ENCODE results near the gene MAP3K15. TPM values are rescaled to one million over a fixed set of nuclear protein-coding genes. Genes with fewer than 3 reads are reported as not detected.
A peak's percentile ranks its signal among the peaks of the same experiment; 100 is the strongest.

Gene MAP3K15
- total RNA-seq, 1 experiment from 2014 or later, result not detected

- Histone ChIP-seq H3K4me2 (no peak overlapping the region), H3K9me3 (ENCODE audit: insufficient read depth, low read depth) (no peaks in the 10 kb centered on the region), H3K4me1 (replicated peaks; ENCODE audit: insufficient read depth) (no peaks in the 10 kb centered on the region), H3K36me3 (ENCODE audit: low read depth) (no peaks in the 10 kb centered on the region), H3K4me3 (no peak overlapping the region), H3K27me3 (ENCODE audit: insufficient read depth, low read depth) (0 out of 2 replicates have a peak, but pooled peaks cover 4% of the 10 kb centered on the region), H3K27ac (no peak overlapping the region), H3K9me2 (ENCODE audit: insufficient read depth) (no peaks in the 10 kb centered on the region), H3F3A (ENCODE audit: insufficient read depth, low read depth) (no peaks in the 10 kb centered on the region), H3K79me2 (ENCODE audit: low read depth) (no peaks in the 10 kb centered on the region), H4K20me1 (ENCODE audit: insufficient read depth) (no peaks in the 10 kb centered on the region), H2AFZ (no peak overlapping the region)
- ChIA-PET POLR2A (ENCODE audit: unreplicated experiment) (no interaction called here), CTCF (no interaction called here)
- DNase-seq, result no peak
- intact Hi-C loops (cut with micrococcal nuclease; ENCODE audit: unreplicated experiment), result no loop called here
- no TSS peak for BruUV-seq (replicated peaks)
- TF ChIP-seq CTCF (conservative IDR thresholded peaks at IDR 0.05), result no peak
- no peak for TF ChIP-seq EZH2 (IDR thresholded peaks at IDR 0.05; ENCODE audit: low read depth)
Measured at GRCh38 chrX:19386679-19387078, 128.6 kb downstream of the MAP3K15 start.

GRCh38 chrX:19382555-19383145 is 132.7 kb downstream of the MAP3K15 start:
- H3K4me3 ChIP-seq, result no peak overlapping the region
- H4K20me1 ChIP-seq (ENCODE audit: insufficient read depth), result no peaks in the 10 kb centered on the region
- H3K4me1 ChIP-seq (replicated peaks; ENCODE audit: insufficient read depth), result no peaks in the 10 kb centered on the region
- H3K79me2 ChIP-seq (ENCODE audit: low read depth), result no peaks in the 10 kb centered on the region
- no peaks in the 10 kb centered on the region for H3F3A ChIP-seq (ENCODE audit: insufficient read depth, low read depth)
- no peaks in the 10 kb centered on the region for H3K9me2 ChIP-seq (ENCODE audit: insufficient read depth)
- peak; percentile 69 for TF ChIP-seq CTCF (conservative IDR thresholded peaks at IDR 0.05)
- TF ChIP-seq EZH2 (IDR thresholded peaks at IDR 0.05; ENCODE audit: low read depth), result no peak
- H3K36me3 ChIP-seq (ENCODE audit: low read depth), result no peaks in the 10 kb centered on the region
- 0 out of 2 replicates have a peak, but pooled peaks cover 4% of the 10 kb centered on the region for H3K27me3 ChIP-seq (ENCODE audit: insufficient read depth, low read depth)
- no peaks in the 10 kb centered on the region for H3K9me3 ChIP-seq (ENCODE audit: insufficient read depth, low read depth)
- DNase-seq, result peak; percentile 27 to 40
- no TSS peak for BruUV-seq (replicated peaks)
- no peak overlapping the region for H2AFZ ChIP-seq
- ChIA-PET POLR2A (ENCODE audit: unreplicated experiment) (no interaction called here), CTCF (interaction anchor here (1.0 to 1.5 kb wide), 2 partner anchors 20 to 153 kb away, joined by 3 to 4 read pairs; no protein-coding TSS in a partner anchor)
- H3K4me2 ChIP-seq, result peak overlapping the region; percentile 28; the same call in 1 of the 2 replicates
- H3K27ac ChIP-seq, result no peak overlapping the region
- intact Hi-C loops (cut with micrococcal nuclease; ENCODE audit: unreplicated experiment), result no loop called here

- H3K27me3 ChIP-seq (ENCODE audit: insufficient read depth, low read depth), result no peaks in the 10 kb centered on the region
- intact Hi-C loops (cut with micrococcal nuclease; ENCODE audit: unreplicated experiment), result no loop called here
- ChIA-PET CTCF (no interaction called here), POLR2A (ENCODE audit: unreplicated experiment) (no interaction called here)
- H3K79me2 ChIP-seq (ENCODE audit: low read depth), result no peaks in the 10 kb centered on the region
- H3K4me1 ChIP-seq (replicated peaks; ENCODE audit: insufficient read depth), result no peaks in the 10 kb centered on the region
- no TSS peak for BruUV-seq (replicated peaks)
- no peak overlapping the region for H3K4me3 ChIP-seq
- H3K4me2 ChIP-seq, result no peak overlapping the region
- no peak for DNase-seq
- H3K36me3 ChIP-seq (ENCODE audit: low read depth), result no peaks in the 10 kb centered on the region
- H3F3A ChIP-seq (ENCODE audit: insufficient read depth, low read depth), result no peaks in the 10 kb centered on the region
- no peaks in the 10 kb centered on the region for H4K20me1 ChIP-seq (ENCODE audit: insufficient read depth)
- no peaks in the 10 kb centered on the region for H3K9me3 ChIP-seq (ENCODE audit: insufficient read depth, low read depth)
- H3K9me2 ChIP-seq (ENCODE audit: insufficient read depth), result no peaks in the 10 kb centered on the region
- no peak overlapping the region for H3K27ac ChIP-seq
- H2AFZ ChIP-seq, result no peak overlapping the region
- TF ChIP-seq EZH2 (IDR thresholded peaks at IDR 0.05; ENCODE audit: low read depth), result no peak
Measured at GRCh38 chrX:19381326-19381725, 134.0 kb downstream of the MAP3K15 start.

GRCh38 chrX:19377799-19378198 is 137.5 kb downstream of the MAP3K15 start:
- H3K4me3 ChIP-seq, result no peak overlapping the region
- H3K79me2 ChIP-seq (ENCODE audit: low read depth), result no peaks in the 10 kb centered on the region
- POLR2A ChIA-PET (ENCODE audit: unreplicated experiment), result no interaction called here
- no peaks in the 10 kb centered on the region for H4K20me1 ChIP-seq (ENCODE audit: insufficient read depth)
- TF ChIP-seq EZH2 (IDR thresholded peaks at IDR 0.05; ENCODE audit: low read depth), result no peak
- no peak for TF ChIP-seq CTCF (conservative IDR thresholded peaks at IDR 0.05)
- no peak overlapping the region for H2AFZ ChIP-seq
- H3F3A ChIP-seq (ENCODE audit: insufficient read depth, low read depth), result no peaks in the 10 kb centered on the region
- no peaks in the 10 kb centered on the region for H3K9me3 ChIP-seq (ENCODE audit: insufficient read depth, low read depth)
- CTCF ChIA-PET, result no interaction called here
- no peak for DNase-seq
- H3K9me2 ChIP-seq (ENCODE audit: insufficient read depth), result no peaks in the 10 kb centered on the region
- no peaks in the 10 kb centered on the region for H3K36me3 ChIP-seq (ENCODE audit: low read depth)
- H3K4me1 ChIP-seq (replicated peaks; ENCODE audit: insufficient read depth), result no peaks in the 10 kb centered on the region
- no peaks in the 10 kb centered on the region for H3K27me3 ChIP-seq (ENCODE audit: insufficient read depth, low read depth)
- no peak overlapping the region for H3K4me2 ChIP-seq
- no TSS peak for BruUV-seq (replicated peaks)
- intact Hi-C loops (cut with micrococcal nuclease; ENCODE audit: unreplicated experiment), result loop anchor here (10.0 kb wide), 1 partner anchor 757 kb away; no protein-coding TSS in a partner anchor
- H3K27ac ChIP-seq, result no peak overlapping the region

Data from PC-9 (cell line).